B cell (primary cell): Measurements from ENCODE around the gene VAV2. TPM values are rescaled to one million over a fixed set of nuclear protein-coding genes. Genes with fewer than 3 reads are reported as not detected.

Source experiments
- ATAC-seq: fragments of 200-7000 bp; cut with Tn5 transposase; one replicate; pipeline ENCODE4 v1.10.0; 2021; ENCODE audit warnings: low read depth, mild to moderate bottlenecking, moderate number of reproducible peaks, moderate library complexity
- CTCF ChIA-PET: fragments of 350-600 bp; sonication (Branson Sonifier 250); formaldehyde crosslinking; loops from one replicate; lab custom pipeline; 2021; ENCODE audit warnings: antibody characterized with exemption, inconsistent platforms; lab: Charles Lee
- POLR2A ChIA-PET: fragments of 350-600 bp; sonication (Branson Sonifier 250); formaldehyde crosslinking; loops from one replicate; lab custom pipeline; 2021; ENCODE audit warnings: antibody characterized with exemption; lab: Charles Lee
- DNase-seq: peaks from one replicate; pipeline ENCODE4 v3.0.0; 2013
- H2AFZ ChIP-seq: 2 replicates; pipeline ENCODE4 v1.6.1; 2012; ENCODE audit warnings: mild to moderate bottlenecking, low read depth, low read length; ENCODE audit not compliant: insufficient read depth, poor library complexity, severe bottlenecking
- H3K27ac ChIP-seq, 2 donors: 1 replicate in 1 of 2; 2 replicates in 1 of 2; pipeline ENCODE4 v1.5.1; 2012 to 2013; ENCODE audit warnings: low read length in 2 of 2, mild to moderate bottlenecking in 2 of 2, moderate library complexity in 1 of 2
- H3K27me3 ChIP-seq, 4 experiments: fragments of 200-600 bp in 1 of 4; sonication (generic) in 1 of 4; replicated peaks in 1 of 4; 1 replicate in 2 of 4; 2 replicates in 2 of 4; pipeline versions ENCODE4 v1.6.1 to v1.7.0; 2013 to 2016; ENCODE audit warnings: low read length in 3 of 4, mild to moderate bottlenecking in 2 of 4, mixed read lengths in 1 of 4, moderate library complexity in 1 of 4; ENCODE audit not compliant: insufficient read depth in 4 of 4, control insufficient read depth in 3 of 4; ENCODE audit errors: control extremely low read depth in 1 of 4
- H3K36me3 ChIP-seq, 2 experiments: replicated peaks in 1 of 2; 1 replicate in 1 of 2; 2 replicates in 1 of 2; pipeline versions ENCODE4 v1.6.1 to v1.7.1; 2013; ENCODE audit warnings: low read length in 1 of 2; ENCODE audit not compliant: insufficient read depth in 2 of 2, control insufficient read depth in 1 of 2; ENCODE audit errors: control extremely low read depth in 1 of 2, extremely low read depth in 1 of 2
- H3K4me1 ChIP-seq, 2 donors: fragments of 200-600 bp in 1 of 2; sonication (generic) in 1 of 2; 1 replicate in 1 of 2; 2 replicates in 1 of 2; pipeline versions ENCODE4 v1.5.1 to v1.6.1; 2013 to 2017; ENCODE audit warnings: low read length in 2 of 2; ENCODE audit not compliant: control insufficient read depth in 2 of 2, insufficient read depth in 2 of 2
- H3K4me2 ChIP-seq: replicated peaks from 2 replicates; pipeline ENCODE3; 2012; ENCODE audit warnings: mild to moderate bottlenecking, low read depth, low read length; ENCODE audit not compliant: poor library complexity, severe bottlenecking
- H3K4me3 ChIP-seq, 5 experiments: fragments of 200-600 bp in 1 of 5; sonication (generic) in 1 of 5; 1 replicate in 3 of 5; 2 replicates in 2 of 5; pipeline versions ENCODE4 v1.5.1 to v1.7.0; 2011 to 2016; ENCODE audit warnings: low read length in 4 of 5, mild to moderate bottlenecking in 4 of 5, low read depth in 2 of 5, control low read depth in 1 of 5, moderate library complexity in 1 of 5; ENCODE audit not compliant: insufficient read depth in 1 of 5; ENCODE audit errors: control extremely low read depth in 1 of 5, extremely low read depth in 1 of 5
- H3K79me2 ChIP-seq: fragments of 200-600 bp; sonication (generic); one replicate; pipeline ENCODE4 v1.6.0; 2016; ENCODE audit warnings: low read length; ENCODE audit not compliant: control insufficient read depth, insufficient read depth
- H3K9ac ChIP-seq: fragments of 200-600 bp; sonication (generic); 2 replicates; pipeline ENCODE4 v1.6.1; 2017; ENCODE audit warnings: mild to moderate bottlenecking, low read length, moderate library complexity
- H3K9me3 ChIP-seq, 3 donors: one replicate each; pipeline versions ENCODE4 v1.6.1 to v1.7.1; 2013; ENCODE audit warnings: low read length in 2 of 3; ENCODE audit not compliant: control insufficient read depth in 2 of 3, insufficient read depth in 1 of 3; ENCODE audit errors: control extremely low read depth in 1 of 3
- H4K20me1 ChIP-seq: 2 replicates; pipeline ENCODE4 v1.6.0; 2012; ENCODE audit warnings: mild to moderate bottlenecking, low read length; ENCODE audit not compliant: insufficient read depth, control insufficient read depth, poor library complexity, severe bottlenecking
- H3K27ac Mint-ChIP-seq: one replicate; pipeline ENCODE4 v1.8.0; 2021; ENCODE audit warnings: mixed read lengths
- H3K27me3 Mint-ChIP-seq: one replicate; pipeline ENCODE4 v1.8.0; 2021; ENCODE audit warnings: mixed read lengths
- H3K4me1 Mint-ChIP-seq: one replicate; pipeline ENCODE4 v1.8.0; 2021; ENCODE audit warnings: mixed read lengths
- H3K4me3 Mint-ChIP-seq: one replicate; pipeline ENCODE4 v1.8.0; 2021; ENCODE audit warnings: mixed read lengths
- H3K9me3 Mint-ChIP-seq: one replicate; pipeline ENCODE4 v1.8.0; 2022; ENCODE audit warnings: mixed read lengths; ENCODE audit not compliant: insufficient read depth
- EZH2 ChIP-seq: IDR thresholded peaks from 2 replicates; pipeline ENCODE4 v1.6.1; 2012; ENCODE audit warnings: borderline replicate concordance, low read depth, mild to moderate bottlenecking, moderate library complexity, low read length; ENCODE audit not compliant: insufficient read depth, poor library complexity, severe bottlenecking
- WGBS: methylation state at CpG from one replicate; pipeline ENCODE4 v1.1.5; 2013; ENCODE audit warnings: missing lambda C conversion rate; ENCODE audit not compliant: insufficient coverage; 5-methylcytosine and 5-hydroxymethylcytosine counted together
- intact Hi-C: fragments of 100-400 bp; cut with micrococcal nuclease; formaldehyde crosslinking; loops from one replicate; pipeline ENCODE4 v1.10.0; 2022
- polyA plus RNA-seq: library from polyadenylated mRNA; depleted of rRNA; stranded (reverse); fragments of >200 nt; gene quantifications from 2 replicates; pipeline ENCODE4 v1.2.3, GENCODE V29; 2012
- total RNA-seq, 2 donors: library from RNA; stranded (reverse); fragments of 120-200 nt in 1 of 2; gene quantifications; 1 replicate in 1 of 2; 2 replicates in 1 of 2; pipeline versions ENCODE4 v1.2.3 to v1.2.4, GENCODE V29; 2013 to 2022
- TF ChIP-seq, protein P1 (sequence below): fragments of 200-600 bp; IDR thresholded peaks from one replicate; pipeline ENCODE4 v1.8.0; 2022; ENCODE audit warnings: antibody characterized with exemption, mild to moderate bottlenecking

Gene VAV2
- total and polyA plus RNA-seq, 2 donors (not counting 1 experiment from before 2014, with no cell fraction given): 34.4 to 128 TPM

DNA sequence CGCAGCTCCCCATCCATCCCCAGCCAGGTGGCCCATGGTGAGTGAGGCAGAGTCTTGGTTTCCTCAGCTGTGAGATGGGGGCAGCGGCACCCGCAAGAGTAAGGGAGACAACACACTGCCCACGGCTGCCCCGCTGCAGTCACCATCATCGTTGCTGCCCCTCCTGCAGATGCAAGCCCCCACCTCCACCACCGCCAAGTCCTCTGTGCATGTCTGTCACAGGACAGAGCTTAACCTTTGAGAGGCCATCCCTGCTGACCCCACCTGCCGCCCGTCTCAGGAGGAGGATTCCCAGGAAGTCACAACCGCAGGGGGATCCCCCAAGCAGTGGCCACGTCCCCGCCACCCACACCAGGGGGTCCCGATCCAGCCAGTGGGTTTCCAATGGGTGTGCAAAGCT is 113.7 kb downstream of the VAV2 start:
- ATAC-seq (no peak), DNase-seq (no peak)
- H3K9me3 ChIP-seq: no peaks in the 10 kb centered on the region
- H3K9me3 Mint-ChIP-seq: no peaks in the 10 kb centered on the region
- intact Hi-C loops: no loop called here
- peaks cover 47% of the 10 kb centered on the region for H3K4me1 Mint-ChIP-seq
- peaks cover 100% of the 10 kb centered on the region for H4K20me1 ChIP-seq
- ChIA-PET CTCF (no interaction called here), POLR2A (no interaction called here)
- no peak overlapping the region for H3K4me3 ChIP-seq
- H3K36me3 ChIP-seq: peaks cover 0 to 7% of the 10 kb centered on the region in 2 experiments
- no peaks in the 10 kb centered on the region for H3K27me3 Mint-ChIP-seq
- no peak overlapping the region for H3K4me3 Mint-ChIP-seq
- no peak overlapping the region for H3K27ac Mint-ChIP-seq
- 98% methylated on average over 12 of the region's 13 CpGs for WGBS
- H3K4me2 ChIP-seq: no peak overlapping the region
- peaks cover 100% of the 10 kb centered on the region for H3K79me2 ChIP-seq
- no peaks in the 10 kb centered on the region for H3K4me1 ChIP-seq
- TF ChIP-seq, protein P1, sequence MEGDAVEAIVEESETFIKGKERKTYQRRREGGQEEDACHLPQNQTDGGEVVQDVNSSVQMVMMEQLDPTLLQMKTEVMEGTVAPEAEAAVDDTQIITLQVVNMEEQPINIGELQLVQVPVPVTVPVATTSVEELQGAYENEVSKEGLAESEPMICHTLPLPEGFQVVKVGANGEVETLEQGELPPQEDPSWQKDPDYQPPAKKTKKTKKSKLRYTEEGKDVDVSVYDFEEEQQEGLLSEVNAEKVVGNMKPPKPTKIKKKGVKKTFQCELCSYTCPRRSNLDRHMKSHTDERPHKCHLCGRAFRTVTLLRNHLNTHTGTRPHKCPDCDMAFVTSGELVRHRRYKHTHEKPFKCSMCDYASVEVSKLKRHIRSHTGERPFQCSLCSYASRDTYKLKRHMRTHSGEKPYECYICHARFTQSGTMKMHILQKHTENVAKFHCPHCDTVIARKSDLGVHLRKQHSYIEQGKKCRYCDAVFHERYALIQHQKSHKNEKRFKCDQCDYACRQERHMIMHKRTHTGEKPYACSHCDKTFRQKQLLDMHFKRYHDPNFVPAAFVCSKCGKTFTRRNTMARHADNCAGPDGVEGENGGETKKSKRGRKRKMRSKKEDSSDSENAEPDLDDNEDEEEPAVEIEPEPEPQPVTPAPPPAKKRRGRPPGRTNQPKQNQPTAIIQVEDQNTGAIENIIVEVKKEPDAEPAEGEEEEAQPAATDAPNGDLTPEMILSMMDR: no peak
- TF ChIP-seq EZH2: no peak
- no peak overlapping the region for H3K27ac ChIP-seq
- H3K9ac ChIP-seq: no peak overlapping the region
- no peak overlapping the region for H2AFZ ChIP-seq
- H3K27me3 ChIP-seq: no peaks in the 10 kb centered on the region

DNA sequence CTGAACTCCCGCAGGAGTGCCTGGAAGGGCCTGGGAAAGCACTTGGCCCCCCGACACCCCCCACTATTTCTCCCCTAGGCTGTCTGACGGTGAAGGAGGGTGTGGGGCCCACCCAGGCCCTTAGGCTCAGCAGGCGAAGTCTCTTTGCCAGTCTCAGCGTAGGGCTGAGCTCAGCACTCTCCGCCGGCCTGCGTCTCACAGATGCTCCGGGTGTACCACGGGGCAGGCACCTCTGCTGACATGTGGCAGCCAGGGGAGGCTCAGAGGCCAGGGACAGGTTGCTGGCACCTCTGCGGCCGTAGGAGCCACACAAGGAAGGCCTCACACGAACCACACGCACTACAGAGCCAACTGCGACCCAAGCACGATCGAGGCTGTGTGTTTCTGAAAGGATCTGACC is 114.2 kb downstream of the VAV2 start:
- no peak overlapping the region for H2AFZ ChIP-seq
- H3K36me3 ChIP-seq: peaks cover 0 to 7% of the 10 kb centered on the region in 2 experiments
- H3K4me2 ChIP-seq: no peak overlapping the region
- peaks cover 100% of the 10 kb centered on the region for H3K79me2 ChIP-seq
- CTCF ChIA-PET: no interaction called here
- ATAC-seq: no peak
- H4K20me1 ChIP-seq: peaks cover 100% of the 10 kb centered on the region
- H3K27ac Mint-ChIP-seq: no peak overlapping the region
- TF ChIP-seq, protein P1: no peak
- no peak for TF ChIP-seq EZH2
- H3K4me3 ChIP-seq: no peak overlapping the region
- no peaks in the 10 kb centered on the region for H3K9me3 ChIP-seq
- no peaks in the 10 kb centered on the region for H3K9me3 Mint-ChIP-seq
- H3K27me3 Mint-ChIP-seq: no peaks in the 10 kb centered on the region
- no peaks in the 10 kb centered on the region for H3K4me1 ChIP-seq
- H3K27me3 ChIP-seq: no peaks in the 10 kb centered on the region
- no peak for DNase-seq
- POLR2A ChIA-PET: no interaction called here
- H3K4me3 Mint-ChIP-seq: no peak overlapping the region
- H3K9ac ChIP-seq: no peak overlapping the region
- peaks cover 45% of the 10 kb centered on the region for H3K4me1 Mint-ChIP-seq
- WGBS: 94% methylated on average over 17 of the region's 17 CpGs
- no peak overlapping the region for H3K27ac ChIP-seq
- intact Hi-C loops: no loop called here
